Activated gamma-delta T cell (primary cell): ENCODE results near the gene CCDC154.
"Not testable (repeated sequence)": the region's sequence is repeated elsewhere in the genome, so short reads cannot be mapped to it uniquely, and the experiment has no call there.

Experiments used
- DNase-seq: peaks from one replicate; lab custom pipeline; 2025; lab: John Stamatoyannopoulos, UW

The CCDC154 gene

DNA sequence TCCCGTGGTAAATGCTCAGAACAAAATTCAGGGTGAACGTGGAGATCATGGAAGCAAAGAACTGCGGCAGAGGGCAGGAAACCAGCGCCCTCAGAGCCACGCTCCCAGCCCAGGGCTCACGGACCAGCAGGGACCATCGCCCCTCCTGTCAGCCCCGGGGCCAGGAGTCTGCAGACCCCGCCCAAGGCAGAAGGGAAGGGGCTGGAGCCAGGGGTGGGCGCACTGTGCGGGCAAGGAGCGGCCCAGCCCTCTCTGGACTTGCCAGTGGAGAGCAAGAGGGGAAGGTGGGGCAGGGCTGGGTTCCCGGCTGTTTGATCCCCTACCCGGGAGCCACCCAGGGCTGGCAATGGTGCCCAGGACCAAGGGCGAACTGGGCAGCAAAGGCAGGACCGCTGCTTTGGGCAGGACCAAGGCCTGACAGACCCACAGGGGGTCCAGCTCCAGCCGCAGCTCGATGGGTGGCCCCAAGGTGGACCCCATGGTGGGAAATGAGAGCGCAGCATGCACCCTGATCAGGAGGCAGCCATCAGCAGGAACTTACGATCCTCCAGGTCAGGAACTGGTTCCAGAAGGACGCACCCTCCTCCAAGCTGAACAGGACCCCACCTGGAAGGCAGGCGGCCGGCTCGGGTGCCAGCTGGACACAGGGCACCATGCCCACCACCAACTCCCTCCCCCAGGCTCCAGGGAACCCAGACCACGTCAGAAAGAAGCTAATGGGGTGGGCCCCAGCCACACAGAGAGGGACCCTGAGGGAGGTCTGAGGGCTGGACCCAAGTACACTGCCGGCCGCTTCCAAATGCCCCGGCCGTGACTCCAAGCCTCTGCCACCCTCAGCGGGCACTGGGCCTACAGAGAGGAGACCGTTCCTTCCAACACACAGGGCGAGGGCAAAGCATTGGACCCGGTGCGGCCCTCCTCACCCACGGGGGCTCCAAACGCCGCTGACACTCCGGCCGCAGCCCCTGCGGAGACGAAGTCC, 11.1 kb upstream of the CCDC154 start:
- no peak for DNase-seq

DNA sequence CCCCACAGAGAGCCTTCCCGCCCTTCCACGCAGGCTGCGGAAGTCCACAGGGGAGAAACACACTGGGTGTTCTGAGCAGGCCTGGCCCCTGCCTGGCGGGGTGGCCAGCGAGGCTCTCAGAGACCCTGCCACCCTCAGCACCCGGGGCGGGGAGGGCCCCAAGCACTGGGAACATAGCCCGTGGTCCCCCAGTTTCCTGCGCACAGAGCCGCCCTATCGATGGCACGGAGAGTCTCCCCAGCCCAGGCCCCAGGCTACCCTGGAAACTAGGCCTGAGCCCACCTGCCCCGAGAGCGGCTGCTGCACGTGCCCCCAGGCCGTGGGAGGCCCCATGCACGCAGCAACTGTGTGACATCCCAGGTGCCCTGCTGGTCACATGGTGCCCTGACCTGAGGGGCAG, 10.2 kb upstream of the CCDC154 start:
- no peak for DNase-seq

DNA sequence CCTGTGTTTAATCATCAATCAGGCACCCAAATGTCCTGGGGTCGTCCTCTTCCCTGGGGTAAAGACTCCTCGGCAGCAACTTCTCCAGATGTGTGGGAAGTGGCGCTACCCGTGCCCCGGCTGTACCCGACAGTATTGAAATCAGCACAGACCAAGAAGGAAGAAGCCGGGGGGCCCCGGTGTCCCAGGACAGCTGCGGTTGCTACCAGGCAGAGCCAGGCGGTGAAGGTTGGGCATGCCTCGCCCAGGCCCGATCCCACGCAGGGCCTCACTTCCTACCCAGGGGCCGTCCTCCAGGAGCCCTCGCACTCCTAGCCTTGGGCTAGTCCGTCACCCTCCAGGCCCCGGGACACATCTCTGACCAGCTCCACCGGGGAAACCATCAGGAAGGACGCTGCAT, 9.0 kb upstream of the CCDC154 start:
- no peak for DNase-seq

DNA sequence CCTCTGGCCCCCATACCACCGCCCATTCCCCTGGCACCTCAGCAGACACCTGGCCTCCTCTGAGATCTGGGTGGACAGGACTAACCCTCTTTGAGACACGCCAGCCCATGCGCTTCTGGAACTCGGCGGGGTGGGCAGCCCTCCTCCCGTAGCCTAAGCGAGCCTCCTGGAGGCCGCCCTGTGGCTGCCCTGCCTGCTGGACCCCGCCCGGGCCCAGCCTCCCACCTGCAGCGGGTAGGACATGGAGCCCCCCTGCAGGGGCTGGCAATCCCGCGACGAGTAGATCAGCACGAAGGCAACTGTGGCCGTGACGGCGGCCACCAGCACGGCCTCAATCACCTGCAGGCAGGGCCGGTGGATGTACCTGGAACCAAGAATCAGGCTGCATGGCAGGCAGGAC, 8.2 kb upstream of the CCDC154 start:
- DNase-seq: no peak

DNA sequence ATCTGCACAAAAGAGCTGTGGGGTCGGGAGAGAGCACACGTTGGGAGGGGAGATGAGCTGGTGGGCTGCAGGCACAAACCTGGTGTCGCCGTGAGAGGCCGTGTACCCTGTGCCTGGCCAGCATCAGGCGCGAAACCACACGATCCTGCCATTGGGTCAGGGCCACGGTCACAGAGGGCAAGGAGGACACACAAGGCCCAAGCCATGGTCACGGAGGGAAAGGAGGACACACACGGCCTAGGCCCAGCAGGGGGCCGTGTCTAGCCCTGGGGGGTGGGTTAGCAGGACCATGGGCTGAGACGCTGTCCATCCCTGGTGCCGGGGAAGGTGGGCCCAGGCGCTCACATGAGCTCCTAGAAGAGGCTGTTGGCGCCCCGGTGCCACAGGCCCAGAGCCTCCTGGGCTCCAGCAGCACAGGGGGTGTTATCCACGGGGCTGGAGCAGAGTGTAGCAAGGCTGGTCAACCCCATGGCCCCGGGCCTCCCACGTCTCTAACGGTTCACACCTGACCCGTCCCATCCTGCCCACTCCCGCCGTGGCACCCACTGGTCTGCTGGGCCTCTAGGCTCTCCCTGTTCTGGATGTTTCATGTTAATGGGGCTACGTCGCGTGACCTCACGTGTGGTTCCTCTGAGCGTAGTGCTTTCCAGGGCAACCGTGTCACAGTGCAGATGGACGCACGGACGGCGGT, 7.5 kb upstream of the CCDC154 start:
- DNase-seq: no peak

DNA sequence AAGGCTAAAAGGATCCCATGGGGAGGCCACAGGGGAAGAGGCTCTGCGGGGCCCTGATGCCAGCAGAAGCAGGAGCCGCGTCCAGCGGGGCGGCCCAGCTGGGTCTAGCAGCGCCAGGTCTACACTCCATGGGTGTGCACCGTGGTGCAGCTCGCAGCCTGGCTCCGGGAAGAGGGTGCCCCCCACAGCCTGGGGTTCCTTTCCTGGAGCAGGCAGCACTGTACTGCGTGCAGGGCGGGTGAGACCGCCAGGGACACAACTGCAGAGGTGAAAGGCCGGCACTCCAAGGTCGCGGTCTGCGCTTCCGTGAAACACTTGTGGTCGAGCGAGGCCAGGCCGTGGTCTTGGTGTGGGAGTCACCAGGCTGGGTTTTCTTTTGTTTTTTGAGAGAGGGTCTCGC, 6.5 kb upstream of the CCDC154 start:
- no peak for DNase-seq

DNA sequence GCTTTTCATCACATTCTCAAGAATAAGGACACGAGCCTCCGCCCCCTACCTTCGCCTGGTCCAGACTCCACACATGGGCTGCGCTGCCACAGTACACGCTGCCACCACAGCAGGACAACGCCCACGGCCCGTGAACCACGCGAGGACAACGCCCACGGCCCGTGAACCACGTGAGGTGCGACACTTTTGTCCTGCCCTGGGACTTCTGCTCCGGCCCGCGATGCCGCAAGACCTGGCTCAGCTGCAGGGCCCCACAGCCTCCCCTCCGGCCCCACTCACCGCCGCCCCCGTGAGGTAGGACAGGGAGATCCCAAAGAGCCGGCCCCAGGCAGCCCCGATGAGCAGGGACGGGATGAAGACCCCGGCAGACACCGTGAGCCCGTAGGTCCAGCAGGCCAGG, 5.9 kb upstream of the CCDC154 start:
- DNase-seq: no peak

DNA sequence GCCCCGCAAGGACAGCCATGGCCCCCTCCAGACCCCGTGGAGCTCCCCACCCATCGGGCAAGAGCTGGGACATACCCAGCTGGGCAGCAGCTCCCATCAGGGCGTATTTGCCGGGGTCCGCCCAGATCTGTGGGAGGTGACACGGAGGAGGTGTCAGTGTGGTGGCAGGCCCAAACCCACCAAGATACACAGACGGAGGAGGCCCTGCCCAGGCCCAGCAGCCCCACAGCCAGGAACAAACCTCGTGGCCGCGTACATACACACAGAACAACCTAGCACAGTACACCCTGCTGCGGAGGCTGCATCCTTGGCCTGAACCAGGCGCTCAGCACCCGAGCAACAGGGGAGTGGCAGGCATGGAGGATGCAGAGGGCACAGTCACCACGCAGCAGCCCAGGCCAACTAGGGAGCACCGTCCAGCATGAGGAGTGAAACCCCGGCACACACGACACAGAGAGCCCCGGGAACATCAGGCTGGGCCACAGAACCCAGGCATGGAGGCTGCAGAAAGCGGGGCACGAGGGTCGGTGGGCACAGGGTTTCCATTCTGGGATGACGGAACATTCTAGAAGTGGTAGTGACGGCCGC, 4.9 kb upstream of the CCDC154 start:
- DNase-seq: no peak

DNA sequence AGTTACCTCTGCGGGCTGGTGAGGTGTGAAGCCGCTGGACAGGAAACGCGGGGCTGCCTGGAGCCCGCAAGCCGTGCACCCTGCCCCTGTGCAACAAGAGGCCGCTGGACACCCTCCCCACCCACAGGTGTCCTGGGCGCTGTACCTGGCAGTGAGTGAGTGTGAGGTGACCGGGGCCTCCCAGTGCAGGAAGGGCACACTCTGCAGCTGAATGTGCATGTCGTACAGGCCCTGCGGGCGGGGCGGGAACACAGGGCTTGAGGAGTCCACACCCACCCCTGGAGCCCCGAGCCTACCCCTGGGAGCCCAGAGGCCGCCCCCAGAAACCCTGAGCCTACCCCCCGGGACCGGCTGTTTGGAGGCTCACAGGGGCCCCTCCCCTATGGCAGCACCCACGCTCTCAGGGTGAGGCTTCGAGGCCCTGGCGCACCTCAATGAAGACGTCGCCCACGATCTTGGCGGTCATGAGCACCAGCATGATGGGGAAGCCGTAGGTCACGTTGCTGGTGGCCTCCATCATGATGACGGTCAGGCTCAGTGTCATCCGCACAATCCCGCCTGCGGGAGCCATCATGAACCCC, 4.3 kb upstream of the CCDC154 start:
- no peak for DNase-seq

DNA sequence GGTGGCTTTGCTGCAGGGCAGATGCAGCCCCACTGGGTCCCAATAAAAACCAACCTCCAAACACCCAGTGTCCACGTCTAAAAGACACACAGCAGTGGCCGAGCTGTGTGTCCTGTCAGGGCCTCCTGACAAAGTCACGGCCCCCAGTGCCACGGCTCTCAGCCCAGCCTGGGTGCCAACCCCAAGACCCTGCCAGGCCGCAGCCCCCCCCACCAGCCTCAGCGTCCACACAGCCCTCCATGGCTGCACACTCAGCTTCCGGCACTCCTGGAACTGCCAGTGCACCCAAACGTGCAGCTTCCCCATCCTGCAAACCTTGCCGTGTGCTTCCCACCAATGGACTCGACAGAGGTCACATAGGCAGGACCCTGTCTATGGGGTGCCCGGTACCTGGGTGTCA, 3.6 kb upstream of the CCDC154 start:
- DNase-seq: no peak

DNA sequence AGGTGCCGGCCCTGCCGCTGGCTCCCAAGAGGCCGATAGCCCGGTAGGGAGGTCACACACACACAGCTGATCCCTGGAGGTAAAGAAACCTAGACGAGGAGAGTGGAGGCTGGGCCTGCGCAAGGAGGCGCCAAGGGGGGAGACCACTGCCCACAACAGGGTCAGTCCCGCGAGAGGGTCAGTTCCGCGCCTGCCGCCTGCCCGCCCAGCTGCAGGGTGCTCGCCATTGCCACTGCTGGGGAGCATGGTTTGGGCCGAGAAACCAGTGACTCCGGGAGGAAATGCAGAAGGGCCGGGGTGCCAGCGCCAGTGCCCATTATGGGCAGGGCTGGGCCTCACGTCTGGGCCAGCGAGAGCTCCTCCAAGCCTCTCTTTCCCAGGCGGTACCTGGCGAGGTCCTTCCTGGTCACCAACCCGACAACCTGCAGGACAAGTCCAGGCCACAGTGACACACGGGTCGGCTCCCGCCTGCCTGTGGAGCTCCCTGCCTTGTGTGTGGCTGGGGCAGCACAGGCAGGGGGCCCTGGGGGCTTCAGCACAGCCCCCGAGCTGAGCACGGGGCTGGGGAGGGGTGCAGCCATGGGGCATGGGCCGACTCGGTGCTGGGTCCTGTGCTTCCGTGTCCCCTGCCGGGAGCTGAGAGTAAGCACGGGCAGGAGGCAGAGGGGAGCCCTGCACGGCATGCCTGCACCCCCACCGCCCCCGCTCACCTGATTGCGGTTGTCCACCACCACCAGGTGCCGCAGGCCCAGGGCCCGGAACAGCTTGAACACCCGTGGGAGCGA, 2.1 kb upstream of the CCDC154 start:
- DNase-seq: no peak

DNA sequence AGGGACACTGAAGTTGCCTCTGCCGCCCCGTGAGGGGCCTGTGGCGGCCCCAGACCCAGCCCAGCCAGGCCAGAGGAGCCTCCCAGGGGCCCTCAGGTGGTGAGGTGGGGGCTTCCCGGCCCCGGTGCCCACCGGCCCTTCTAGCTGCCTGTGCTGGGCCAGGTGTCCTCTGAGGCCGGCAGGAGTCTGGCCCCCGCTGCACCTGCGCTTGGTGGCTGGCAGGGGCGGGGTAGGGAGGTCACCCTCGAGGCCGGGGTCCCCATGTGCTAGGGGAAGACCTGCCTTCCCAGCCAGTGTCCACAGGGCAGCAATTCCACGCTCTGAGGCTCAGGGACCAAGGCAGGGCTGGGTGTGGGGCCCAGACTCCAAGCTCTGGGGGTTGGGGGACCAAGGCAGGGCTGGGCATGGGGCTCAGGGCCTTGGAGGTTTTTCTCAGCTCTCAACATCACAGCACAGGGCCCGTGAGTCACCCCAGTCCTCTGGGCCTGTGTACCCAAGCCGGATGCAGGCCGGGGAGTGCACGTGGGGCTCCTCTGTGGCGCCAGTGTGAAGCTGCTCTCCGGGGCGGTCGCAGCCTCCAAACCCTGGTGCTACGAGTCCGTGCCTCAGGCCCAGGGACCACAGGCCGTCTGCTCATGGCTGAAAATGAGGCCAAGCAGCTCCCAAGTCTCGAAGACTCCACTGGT, 1.3 kb upstream of the CCDC154 start:
- DNase-seq: no peak

DNA sequence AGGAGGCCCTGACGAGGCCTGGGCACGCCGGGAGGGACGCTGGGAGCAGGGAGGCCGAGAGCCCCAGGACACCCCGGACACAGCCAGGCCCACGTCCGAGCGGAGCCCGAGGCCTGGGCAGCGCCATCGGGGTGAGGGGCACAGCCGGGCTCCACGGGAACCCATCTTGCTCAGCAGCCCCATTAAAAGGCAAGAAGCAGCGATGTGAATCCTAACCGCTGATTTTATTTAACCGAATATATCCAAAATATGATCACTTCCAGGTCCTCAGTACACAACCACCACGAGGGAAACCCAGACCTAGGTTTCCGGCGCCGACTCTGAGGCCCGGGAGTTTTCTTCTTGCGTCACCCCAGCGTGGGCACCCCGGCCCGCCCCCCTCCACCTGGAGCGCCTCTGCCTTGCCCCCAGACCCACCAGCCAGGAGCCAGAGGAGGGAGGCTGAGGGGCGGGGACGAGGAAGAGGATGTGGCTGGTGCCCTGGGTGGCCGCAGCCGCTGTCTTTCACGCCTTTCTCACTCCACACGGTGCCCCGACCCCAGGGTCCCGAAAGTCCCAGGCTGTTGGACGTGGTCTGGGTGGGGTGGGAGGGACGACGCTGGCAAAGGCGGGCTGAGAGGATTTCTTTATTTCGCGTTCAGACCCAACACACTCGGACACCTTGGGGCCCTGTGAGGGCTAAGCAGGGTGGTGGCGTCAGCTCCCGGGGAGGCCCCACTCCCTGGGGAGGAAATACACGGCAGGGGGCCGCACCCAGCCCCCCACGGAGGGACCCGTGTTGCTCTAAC, 568 bp upstream of the CCDC154 start:
- DNase-seq: no peak

DNA sequence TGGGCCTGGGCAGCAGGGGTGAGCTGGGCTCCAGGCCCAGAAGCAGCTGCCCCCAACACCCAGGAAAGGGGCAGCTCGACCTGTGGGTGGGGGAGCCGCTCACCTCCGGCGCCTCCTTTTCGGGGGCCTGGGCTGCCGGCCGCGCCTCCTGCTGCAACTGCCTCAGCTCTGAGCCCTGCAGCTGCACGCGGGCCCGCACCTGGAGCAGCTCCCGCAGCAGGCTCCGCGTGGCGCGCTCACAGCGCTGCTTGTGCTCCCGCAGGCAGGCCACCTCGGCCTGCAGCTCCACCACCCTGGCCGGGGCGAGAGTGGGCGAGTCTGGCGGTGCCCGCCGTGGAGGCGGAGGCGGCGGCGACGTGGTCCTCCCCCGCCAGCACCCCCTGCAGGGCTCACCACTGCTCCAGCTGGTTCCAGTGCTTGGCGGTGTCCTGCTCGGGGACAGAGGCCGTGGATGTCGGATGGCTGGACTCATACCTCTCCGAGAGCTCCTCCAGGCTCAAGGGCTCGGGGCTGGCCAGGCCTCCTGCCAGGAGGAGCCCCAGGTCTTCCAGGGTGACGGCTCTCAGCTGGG, 868 bp downstream of the CCDC154 start:
- DNase-seq: no peak

DNA sequence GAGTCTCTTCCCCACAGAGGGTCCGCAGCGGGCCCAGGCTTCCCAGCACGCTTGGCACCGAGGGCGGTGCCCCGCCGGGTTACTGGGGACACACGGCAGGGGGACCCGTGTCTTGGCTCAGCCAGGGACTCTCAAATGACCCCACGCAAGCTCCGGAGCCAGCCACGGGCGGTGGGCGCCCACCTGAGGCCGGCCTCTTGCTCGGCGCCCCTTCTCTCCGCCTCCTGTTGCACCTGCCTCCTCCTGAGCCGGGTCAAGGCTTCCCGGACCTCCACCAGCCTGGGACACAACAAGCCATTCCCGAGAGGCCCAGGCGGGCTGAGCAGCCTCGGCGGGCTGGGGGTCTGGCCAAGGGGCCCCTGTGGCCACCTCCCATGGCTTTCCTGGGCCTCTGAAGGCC, 1.7 kb downstream of the CCDC154 start:
- DNase-seq: no peak

DNA sequence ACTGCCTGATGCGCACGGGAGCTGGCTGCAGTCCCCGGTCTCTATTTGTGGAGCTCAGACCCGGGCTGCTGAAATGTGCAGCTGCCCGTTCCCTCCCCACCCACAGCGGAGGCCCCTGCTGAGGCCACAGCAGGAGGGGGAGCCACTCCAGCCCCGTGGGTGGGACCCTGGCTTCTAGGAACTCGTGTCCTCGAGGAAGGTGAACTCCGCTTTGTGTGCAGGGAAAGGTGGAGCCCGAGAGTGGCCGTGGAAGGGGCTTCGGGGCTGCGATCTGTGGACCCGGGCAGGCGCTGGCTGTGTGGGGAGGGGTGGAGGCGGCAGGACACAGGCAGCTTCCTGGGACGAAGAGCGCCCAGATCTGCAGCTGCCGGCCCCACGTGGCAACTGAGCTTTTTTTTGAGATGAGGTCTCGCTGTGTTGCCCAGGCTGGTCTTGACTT, 2.9 kb downstream of the CCDC154 start:
- no peak for DNase-seq

DNA sequence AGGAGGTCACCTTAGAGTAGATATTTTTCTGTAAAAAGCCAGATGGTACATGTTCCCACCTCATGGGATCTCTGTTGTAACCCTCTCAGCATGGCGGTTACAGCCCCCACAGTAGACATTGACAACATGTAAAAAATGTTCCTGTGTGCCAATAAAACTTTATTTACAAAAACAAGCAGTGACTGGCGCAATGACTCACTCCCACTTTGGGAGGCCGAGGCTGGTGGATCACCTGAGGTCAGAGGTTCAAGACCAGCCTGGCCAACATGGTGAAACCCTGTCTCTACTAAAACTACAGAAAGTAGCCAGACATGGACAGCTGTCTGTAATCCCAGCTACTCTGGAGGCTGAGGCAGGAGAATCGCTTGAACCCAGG, 4.7 kb downstream of the CCDC154 start:
- not testable (repeated sequence) for DNase-seq

DNA sequence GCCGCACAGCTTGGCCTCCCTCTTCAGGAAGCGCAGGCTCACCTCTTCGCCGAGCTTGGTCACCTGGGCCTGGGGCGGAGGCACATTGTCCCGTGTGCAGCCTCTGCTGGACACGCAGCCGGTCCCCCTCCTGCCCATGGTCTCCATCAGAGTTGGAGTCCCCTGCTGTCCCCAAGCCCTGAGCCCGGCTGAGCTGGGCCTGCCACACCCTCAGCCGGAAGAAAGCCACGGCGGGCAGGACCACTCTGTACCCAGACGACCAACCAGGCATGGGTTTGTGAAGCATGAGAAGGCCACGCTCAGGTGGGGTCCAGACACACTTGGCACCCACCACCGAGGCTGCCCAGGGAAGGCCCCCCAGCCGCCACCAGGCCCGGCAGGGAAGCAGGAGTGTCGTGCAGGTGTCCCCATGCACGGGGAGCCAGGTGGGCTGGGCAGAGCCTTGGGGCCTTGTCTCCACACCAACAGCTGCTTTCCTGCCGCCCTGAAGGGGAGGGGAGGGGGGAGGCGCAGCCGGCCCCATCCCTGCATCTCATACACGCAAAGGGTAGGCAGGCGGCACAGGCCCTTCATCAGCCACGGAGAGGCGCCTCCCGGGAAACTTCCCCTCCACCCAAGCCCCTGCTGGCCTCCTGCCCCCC, 5.2 kb downstream of the CCDC154 start:
- DNase-seq: no peak
